Ovary (tissue), 9 donors: ENCODE measurements around the gene UNC5B. TPM values are rescaled to one million over a fixed set of nuclear protein-coding genes. Genes with fewer than 3 reads are reported as not detected.

Experiments
- DNase-seq, 5 donors: peaks; one replicate each; pipeline ENCODE4 v3.0.0-alpha.2; 2019 to 2020
- H3K27ac ChIP-seq, 2 donors: fragments of 200-600 bp; one replicate each; pipeline versions ENCODE4 v1.5.1 to v1.8.0; 2019 to 2022
- H3K27me3 ChIP-seq: fragments of 200-600 bp; one replicate; pipeline ENCODE4 v1.8.0; 2022
- H3K36me3 ChIP-seq: fragments of 200-600 bp; sonication (generic); one replicate; pipeline ENCODE4 v1.5.1; 2019
- H3K4me1 ChIP-seq: one replicate; pipeline ENCODE4 v1.8.1; 2013; ENCODE audit warnings: mild to moderate bottlenecking, moderate library complexity; ENCODE audit not compliant: insufficient read depth
- H3K4me3 ChIP-seq: fragments of 200-600 bp; sonication (generic); one replicate; pipeline ENCODE4 v1.5.1; 2017
- H3K9me3 ChIP-seq, 2 donors: fragments of 200-600 bp in 1 of 2; sonication (generic) in 1 of 2; one replicate each; pipeline versions ENCODE4 v1.5.1 to v1.8.1; 2013 to 2019; ENCODE audit warnings: mild to moderate bottlenecking in 1 of 2, moderate library complexity in 1 of 2
- CTCF ChIP-seq, 3 donors: fragments of 450-650 bp in 2 of 3; fragments of 200-600 bp in 1 of 3; IDR thresholded peaks; one replicate each; pipeline versions ENCODE4 v1.5.1 to v1.8.0; 2016 to 2022; ENCODE audit warnings: antibody characterized with exemption in 3 of 3, mild to moderate bottlenecking in 1 of 3
- EP300 ChIP-seq: sonication (generic); formaldehyde crosslinking; IDR thresholded peaks from one replicate; pipeline ENCODE4 v1.6.1; 2017; ENCODE audit warnings: antibody characterized with exemption
- POLR2A ChIP-seq: fragments of 450-650 bp; IDR thresholded peaks from one replicate; pipeline ENCODE4 v1.6.1; 2017; ENCODE audit warnings: antibody characterized with exemption, mild to moderate bottlenecking, moderate library complexity
- WGBS, 3 donors: extraction: QIAGEN DNeasy Blood & Tissue Kit in 1 of 3; methylation state at CpG; one replicate each; pipeline versions ENCODE4 v1.1.5 to v1.1.7; 2013 to 2017; 5-methylcytosine and 5-hydroxymethylcytosine counted together
- intact Hi-C, 4 donors: fragments of 100-400 bp; cut with DNase I; formaldehyde crosslinking; loops; one replicate each; pipeline versions ENCODE4 v1.11.0 to v1.15.1; 2022 to 2023
- polyA plus RNA-seq, 2 donors: library from polyadenylated mRNA; stranded (reverse); fragments of 200-250 nt in 1 of 2; fragments of 350-450 nt in 1 of 2; fragmentation: Illumina TruSeq in 1 of 2; extraction: RNeasy Lipid Tissue Mini Kit (QIAGEN cat#74804) in 1 of 2; gene quantifications; one replicate each; pipeline ENCODE4 v1.2.3, GENCODE V29; 2013 to 2014
- total RNA-seq, 7 donors: library from RNA; depleted of rRNA in 2 of 7; stranded (reverse); fragments of >200 nt in 2 of 7; fragmentation: NEBNext Ultra II Directional in 3 of 7; extraction: Animal tissue kit (Norgen Biotek cat#: 25700) in 3 of 7; gene quantifications; one replicate each; pipeline versions ENCODE4 v1.1.0 to v1.2.4, GENCODE V29; 2016 to 2023
- donor health status: DM: no; HTN: no; CAD: no; lungs with moderate emphysema.
- donor health status: DM: no; HTN: no; CAD: no.
- donor health status: Bipolar disorder and iron deficiency.
- donor health status: DM: yes; HTN: yes; CAD: no.
- donor health status: DM: no; HTN: no; CAD: no.
- donor health status: DM: yes; HTN: yes; CAD: no.

The UNC5B gene
- total and polyA plus RNA-seq, 9 donors = 2.7 to 48.0 (median 6.3) TPM

DNA sequence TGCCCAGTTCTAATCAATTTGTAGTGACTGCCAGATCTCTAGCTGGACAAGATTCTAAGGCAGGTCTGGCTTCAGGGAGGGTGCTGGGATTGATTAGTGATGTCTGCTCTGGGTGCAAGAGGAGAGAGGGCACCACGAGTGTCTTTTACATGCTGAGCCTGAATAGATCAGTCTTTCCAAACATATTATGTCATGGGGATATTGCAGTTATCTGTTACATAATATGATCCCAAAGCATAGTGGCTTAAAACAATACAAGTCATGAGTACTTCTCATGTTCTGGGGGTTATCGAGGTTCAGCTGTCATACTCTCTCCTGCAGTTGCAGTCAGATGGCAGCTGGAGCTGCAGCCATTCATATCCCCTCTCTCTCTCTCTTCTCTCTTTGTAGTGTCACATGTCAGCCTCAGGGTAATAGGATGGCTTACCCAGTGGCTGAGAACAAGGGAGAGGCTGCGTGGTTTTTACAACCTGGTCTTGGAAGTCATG, 132.7 kb downstream of the UNC5B start:
- intact Hi-C loops = no loop called here
- no peaks in the 10 kb centered on the region for H3K4me1 ChIP-seq
- H3K4me3 ChIP-seq = no peak overlapping the region
- no peak overlapping the region for H3K27ac ChIP-seq
- H3K27me3 ChIP-seq = no peaks in the 10 kb centered on the region
- WGBS, 3 donors = 77 to 88% (median 82%) methylated on average over 3 of the region's 3 CpGs
- H3K9me3 ChIP-seq = no peaks in the 10 kb centered on the region
- no peaks in the 10 kb centered on the region for H3K36me3 ChIP-seq
- TF ChIP-seq EP300 (no peak), POLR2A (no peak), CTCF (IDR thresholded peaks at IDR 0.05) (no peak)
- DNase-seq = no peak

GRCh38 chr10:71345694-71346093, 133.3 kb downstream of the UNC5B start:
- DNase-seq = no peak
- Histone ChIP-seq H3K4me1 (no peaks in the 10 kb centered on the region), H3K27me3 (no peaks in the 10 kb centered on the region), H3K4me3 (no peak overlapping the region), H3K27ac (no peak overlapping the region), H3K9me3 (no peaks in the 10 kb centered on the region), H3K36me3 (no peaks in the 10 kb centered on the region)
- TF ChIP-seq POLR2A = no peak
- TF ChIP-seq EP300 = no peak
- no peak for TF ChIP-seq CTCF (IDR thresholded peaks at IDR 0.05)
- intact Hi-C loops = no loop called here
- WGBS, 3 donors = 62 to 64% (median 64%) methylated on average over 10 of the region's 10 CpGs

- no peak overlapping the region for H3K4me3 ChIP-seq
- H3K36me3 ChIP-seq = no peaks in the 10 kb centered on the region
- TF ChIP-seq CTCF (IDR thresholded peaks at IDR 0.05) (no peak), POLR2A (no peak), EP300 (no peak)
- 52 to 64% (median 59%) methylated on average over 3 of the region's 3 CpGs for WGBS, 3 donors
- intact Hi-C loops = no loop called here
- no peak overlapping the region for H3K27ac ChIP-seq
- no peaks in the 10 kb centered on the region for H3K9me3 ChIP-seq
- no peaks in the 10 kb centered on the region for H3K4me1 ChIP-seq
- no peaks in the 10 kb centered on the region for H3K27me3 ChIP-seq
- no peak for DNase-seq
Observed at GRCh38 chr10:71346731-71347130, 134.4 kb downstream of the UNC5B start.

DNA sequence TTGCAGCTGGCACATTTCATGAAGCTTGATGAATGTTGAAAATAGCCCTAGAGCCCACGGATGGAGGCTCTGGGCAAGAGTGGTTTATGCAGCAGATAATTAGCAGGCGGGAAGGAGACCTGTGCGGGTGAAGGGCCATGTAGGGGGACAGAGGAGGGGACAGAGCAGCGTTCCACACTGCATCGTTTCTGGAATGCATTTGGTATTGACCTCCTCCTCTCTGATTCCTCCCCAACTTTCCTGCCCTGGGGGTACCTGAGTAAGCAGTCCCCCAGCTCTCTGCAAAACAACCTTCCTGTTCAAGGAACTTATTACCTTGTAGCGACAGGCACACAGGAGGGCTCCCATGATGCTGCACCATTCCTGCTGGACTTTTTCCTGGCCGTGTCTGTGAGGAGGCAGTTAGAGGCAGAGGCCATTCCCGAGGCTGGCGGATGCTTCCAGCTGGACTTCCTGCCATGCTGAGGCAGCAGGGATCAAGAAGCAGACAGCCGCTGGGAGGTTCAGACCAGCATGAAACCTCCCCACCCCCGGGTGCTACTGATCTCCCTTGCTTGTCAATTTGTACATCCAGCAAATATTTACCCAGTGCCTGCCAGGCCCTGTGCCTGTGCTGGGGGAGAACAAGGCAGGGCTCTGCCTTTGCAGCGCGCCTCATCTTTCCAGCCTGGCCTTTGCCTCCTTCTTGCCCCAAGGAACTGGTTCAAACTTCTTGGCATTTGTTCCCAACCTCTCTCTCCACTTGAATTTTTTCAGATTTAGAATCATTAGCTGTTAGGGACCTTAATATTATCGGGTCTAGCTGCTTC, 135.4 kb downstream of the UNC5B start:
- Histone ChIP-seq H3K27ac (no peak overlapping the region), H3K4me1 (no peaks in the 10 kb centered on the region), H3K4me3 (no peak overlapping the region), H3K9me3 (no peaks in the 10 kb centered on the region), H3K36me3 (no peaks in the 10 kb centered on the region), H3K27me3 (no peaks in the 10 kb centered on the region)
- TF ChIP-seq EP300 = no peak
- TF ChIP-seq POLR2A = no peak
- TF ChIP-seq CTCF (IDR thresholded peaks at IDR 0.05) = no peak
- intact Hi-C loops = loop anchor here in 1 of 4 donors (2.0 kb wide), 1 partner anchor 21 kb away; no protein-coding TSS in a partner anchor
- no peak for DNase-seq
- WGBS, 3 donors = 78 to 83% (median 81%) methylated on average over 14 of the region's 14 CpGs
